ENCODE measurements around the gene MAP4K5.
"Not testable (repeated sequence)": the region's sequence is repeated elsewhere in the genome, so short reads cannot be mapped to it uniquely, and the experiment has no call there.

MAP4K5 gene

DNA sequence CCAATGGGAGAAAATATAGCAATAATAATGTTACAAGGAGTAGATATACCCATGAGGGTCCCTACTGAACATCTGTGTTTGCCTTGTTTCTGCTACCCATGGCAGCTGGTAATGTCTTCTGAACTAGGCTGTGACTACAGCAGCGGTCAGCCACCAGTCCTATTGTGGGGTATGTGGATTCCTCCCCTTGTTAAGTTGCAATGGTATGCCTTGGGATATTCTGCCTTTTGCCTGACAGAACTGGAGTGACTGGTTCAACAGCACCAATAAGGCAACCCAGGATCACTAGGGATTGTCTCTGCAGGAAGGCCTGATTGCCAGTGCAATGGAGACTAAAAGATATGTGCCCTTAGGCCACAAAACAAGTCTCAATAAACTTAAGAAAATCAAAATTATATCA is 17.9 kb upstream of the MAP4K5 start:
- DNase-seq (ENCODE audit: low read depth), result no peak
- H3K27me3 ChIP-seq (replicated peaks; ENCODE audit: control insufficient read depth, insufficient read depth, low read length), result no peaks in the 10 kb centered on the region
- H3K4me1 ChIP-seq (ENCODE audit: control insufficient read depth, insufficient read depth, low read length), result no peaks in the 10 kb centered on the region
- no peaks in the 10 kb centered on the region for H3K9me3 ChIP-seq (ENCODE audit: control insufficient read depth, low read length)
- no peaks in the 10 kb centered on the region for H3K36me3 ChIP-seq (ENCODE audit: control insufficient read depth, insufficient read depth, low read length, severe bottlenecking)
- no peak overlapping the region for H3K9ac ChIP-seq (ENCODE audit: low read length)
- H3K4me3 ChIP-seq (ENCODE audit: low read length), result no peak overlapping the region

- Histone ChIP-seq H3K4me3 (ENCODE audit: low read length) (no peak overlapping the region), H3K4me1 (ENCODE audit: control insufficient read depth, insufficient read depth, low read length) (no peaks in the 10 kb centered on the region), H3K36me3 (ENCODE audit: control insufficient read depth, insufficient read depth, low read length, severe bottlenecking) (no peaks in the 10 kb centered on the region), H3K9ac (ENCODE audit: low read length) (no peak overlapping the region), H3K27me3 (replicated peaks; ENCODE audit: control insufficient read depth, insufficient read depth, low read length) (no peaks in the 10 kb centered on the region), H3K9me3 (ENCODE audit: control insufficient read depth, low read length) (no peaks in the 10 kb centered on the region)
- DNase-seq (ENCODE audit: low read depth), result no peak
These were observed 13.2 kb upstream of the MAP4K5 start for GRCh38 chr14:50545618-50546017.

- H3K9me3 ChIP-seq (ENCODE audit: control insufficient read depth, low read length), result no peaks in the 10 kb centered on the region
- H3K36me3 ChIP-seq (ENCODE audit: control insufficient read depth, insufficient read depth, low read length, severe bottlenecking), result no peaks in the 10 kb centered on the region
- DNase-seq (ENCODE audit: low read depth), result no peak
- no peak overlapping the region for H3K4me3 ChIP-seq (ENCODE audit: low read length)
- no peaks in the 10 kb centered on the region for H3K4me1 ChIP-seq (ENCODE audit: control insufficient read depth, insufficient read depth, low read length)
- no peaks in the 10 kb centered on the region for H3K27me3 ChIP-seq (replicated peaks; ENCODE audit: control insufficient read depth, insufficient read depth, low read length)
- no peak overlapping the region for H3K9ac ChIP-seq (ENCODE audit: low read length)
These were observed 12.5 kb upstream of the MAP4K5 start for GRCh38 chr14:50544911-50545310.

- no peak overlapping the region for H3K9ac ChIP-seq (ENCODE audit: low read length)
- H3K27me3 ChIP-seq (replicated peaks; ENCODE audit: control insufficient read depth, insufficient read depth, low read length), result no peaks in the 10 kb centered on the region
- no peak overlapping the region for H3K4me3 ChIP-seq (ENCODE audit: low read length)
- no peaks in the 10 kb centered on the region for H3K9me3 ChIP-seq (ENCODE audit: control insufficient read depth, low read length)
- DNase-seq (ENCODE audit: low read depth), result peak; percentile 82
- H3K36me3 ChIP-seq (ENCODE audit: control insufficient read depth, insufficient read depth, low read length, severe bottlenecking), result no peaks in the 10 kb centered on the region
- no peaks in the 10 kb centered on the region for H3K4me1 ChIP-seq (ENCODE audit: control insufficient read depth, insufficient read depth, low read length)
These were observed 10.6 kb upstream of the MAP4K5 start for GRCh38 chr14:50542941-50543418.

DNA sequence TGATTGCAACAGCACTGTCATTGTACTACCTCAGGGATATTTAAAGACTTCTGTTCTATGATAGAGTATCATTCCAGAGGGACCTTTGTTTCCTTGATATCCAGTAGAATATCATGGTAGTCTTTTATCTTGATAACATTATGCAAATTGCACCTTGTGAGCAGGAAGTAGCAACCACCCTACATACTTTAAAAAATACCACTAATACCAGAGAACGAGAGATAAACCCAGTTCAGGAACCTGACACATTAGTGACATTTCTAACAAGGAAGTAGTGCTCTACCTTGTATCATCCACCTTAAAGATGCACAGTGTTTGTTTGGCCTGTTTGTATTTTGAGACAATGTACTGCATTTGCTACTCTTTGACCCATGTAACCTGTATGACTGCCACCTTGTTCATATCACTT is 8.8 kb upstream of the MAP4K5 start:
- no peaks in the 10 kb centered on the region for H3K36me3 ChIP-seq (ENCODE audit: control insufficient read depth, insufficient read depth, low read length, severe bottlenecking)
- no peak overlapping the region for H3K9ac ChIP-seq (ENCODE audit: low read length)
- H3K4me1 ChIP-seq (ENCODE audit: control insufficient read depth, insufficient read depth, low read length), result no peaks in the 10 kb centered on the region
- H3K4me3 ChIP-seq (ENCODE audit: low read length), result no peak overlapping the region
- DNase-seq (ENCODE audit: low read depth), result no peak
- no peaks in the 10 kb centered on the region for H3K27me3 ChIP-seq (replicated peaks; ENCODE audit: control insufficient read depth, insufficient read depth, low read length)
- H3K9me3 ChIP-seq (ENCODE audit: control insufficient read depth, low read length), result no peaks in the 10 kb centered on the region

GRCh38 chr14:50539051-50539450 is 6.7 kb upstream of the MAP4K5 start:
- Histone ChIP-seq H3K4me1 (ENCODE audit: control insufficient read depth, insufficient read depth, low read length) (no peaks in the 10 kb centered on the region), H3K9ac (ENCODE audit: low read length) (no peak overlapping the region), H3K36me3 (ENCODE audit: control insufficient read depth, insufficient read depth, low read length, severe bottlenecking) (no peaks in the 10 kb centered on the region), H3K9me3 (ENCODE audit: control insufficient read depth, low read length) (no peaks in the 10 kb centered on the region), H3K4me3 (ENCODE audit: low read length) (no peak overlapping the region), H3K27me3 (replicated peaks; ENCODE audit: control insufficient read depth, insufficient read depth, low read length) (no peaks in the 10 kb centered on the region)
- no peak for DNase-seq (ENCODE audit: low read depth)

GRCh38 chr14:50538034-50538433 is 5.7 kb upstream of the MAP4K5 start:
- H3K36me3 ChIP-seq (ENCODE audit: control insufficient read depth, insufficient read depth, low read length, severe bottlenecking); H3K27me3 ChIP-seq (replicated peaks; ENCODE audit: control insufficient read depth, insufficient read depth, low read length); DNase-seq (ENCODE audit: low read depth); H3K4me3 ChIP-seq (ENCODE audit: low read length); H3K4me1 ChIP-seq (ENCODE audit: control insufficient read depth, insufficient read depth, low read length); H3K9ac ChIP-seq (ENCODE audit: low read length); H3K9me3 ChIP-seq (ENCODE audit: control insufficient read depth, low read length): not testable (repeated sequence)

GRCh38 chr14:50534997-50535396 is 2.6 kb upstream of the MAP4K5 start:
- no peak for DNase-seq (ENCODE audit: low read depth)
- Histone ChIP-seq H3K9ac (ENCODE audit: low read length) (no peak overlapping the region), H3K4me3 (ENCODE audit: low read length) (no peak overlapping the region), H3K9me3 (ENCODE audit: control insufficient read depth, low read length) (no peaks in the 10 kb centered on the region), H3K36me3 (ENCODE audit: control insufficient read depth, insufficient read depth, low read length, severe bottlenecking) (no peaks in the 10 kb centered on the region), H3K4me1 (ENCODE audit: control insufficient read depth, insufficient read depth, low read length) (peaks cover 14% of the 10 kb centered on the region), H3K27me3 (replicated peaks; ENCODE audit: control insufficient read depth, insufficient read depth, low read length) (no peaks in the 10 kb centered on the region)

DNA sequence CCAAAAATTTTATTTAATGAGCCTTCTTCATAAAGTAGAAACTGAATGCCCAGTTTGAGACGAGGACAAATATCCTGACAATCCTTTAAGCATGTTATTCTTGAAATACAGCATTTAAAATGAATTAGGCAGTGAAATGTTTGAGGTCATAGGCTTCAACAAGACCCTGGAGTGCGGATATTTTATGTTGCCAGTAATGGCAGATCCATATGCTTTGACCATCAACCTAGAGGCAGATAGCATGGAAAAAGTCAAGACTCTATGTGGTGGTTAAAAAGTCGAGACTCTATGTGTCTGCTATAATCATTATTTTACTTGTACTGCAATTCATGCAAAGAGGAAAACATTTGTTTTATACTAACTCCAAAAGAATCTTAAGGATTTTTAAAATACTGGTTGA is 2.0 kb upstream of the MAP4K5 start:
- Histone ChIP-seq H3K4me3 (ENCODE audit: low read length) (no peak overlapping the region), H3K9ac (ENCODE audit: low read length) (no peak overlapping the region), H3K36me3 (ENCODE audit: control insufficient read depth, insufficient read depth, low read length, severe bottlenecking) (no peaks in the 10 kb centered on the region), H3K27me3 (replicated peaks; ENCODE audit: control insufficient read depth, insufficient read depth, low read length) (no peaks in the 10 kb centered on the region), H3K4me1 (ENCODE audit: control insufficient read depth, insufficient read depth, low read length) (peaks cover 20% of the 10 kb centered on the region), H3K9me3 (ENCODE audit: control insufficient read depth, low read length) (no peaks in the 10 kb centered on the region)
- no peak for DNase-seq (ENCODE audit: low read depth)

DNA sequence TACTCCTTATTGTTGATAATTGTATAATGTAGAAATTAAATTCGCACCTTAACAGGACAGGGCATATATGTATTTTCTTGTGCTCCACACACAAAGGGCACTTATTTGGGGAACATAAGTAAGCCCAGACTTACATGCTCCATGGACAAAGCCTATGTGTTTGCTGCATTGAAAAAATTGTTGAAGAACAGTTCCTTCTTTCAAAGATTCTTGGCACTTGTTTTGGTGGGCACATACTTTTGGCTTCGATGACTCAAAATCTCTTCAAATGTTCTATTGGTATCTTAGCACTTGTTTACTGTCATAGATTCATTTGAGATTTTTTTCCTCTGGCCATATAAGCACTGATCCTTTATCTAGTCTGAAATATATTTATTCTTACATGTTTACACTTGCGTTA is 1.4 kb upstream of the MAP4K5 start:
- Histone ChIP-seq H3K9me3 (ENCODE audit: control insufficient read depth, low read length) (no peaks in the 10 kb centered on the region), H3K4me1 (ENCODE audit: control insufficient read depth, insufficient read depth, low read length) (peaks cover 26% of the 10 kb centered on the region), H3K4me3 (ENCODE audit: low read length) (no peak overlapping the region), H3K36me3 (ENCODE audit: control insufficient read depth, insufficient read depth, low read length, severe bottlenecking) (no peaks in the 10 kb centered on the region), H3K27me3 (replicated peaks; ENCODE audit: control insufficient read depth, insufficient read depth, low read length) (no peaks in the 10 kb centered on the region), H3K9ac (ENCODE audit: low read length) (no peak overlapping the region)
- DNase-seq (ENCODE audit: low read depth), result no peak

DNA sequence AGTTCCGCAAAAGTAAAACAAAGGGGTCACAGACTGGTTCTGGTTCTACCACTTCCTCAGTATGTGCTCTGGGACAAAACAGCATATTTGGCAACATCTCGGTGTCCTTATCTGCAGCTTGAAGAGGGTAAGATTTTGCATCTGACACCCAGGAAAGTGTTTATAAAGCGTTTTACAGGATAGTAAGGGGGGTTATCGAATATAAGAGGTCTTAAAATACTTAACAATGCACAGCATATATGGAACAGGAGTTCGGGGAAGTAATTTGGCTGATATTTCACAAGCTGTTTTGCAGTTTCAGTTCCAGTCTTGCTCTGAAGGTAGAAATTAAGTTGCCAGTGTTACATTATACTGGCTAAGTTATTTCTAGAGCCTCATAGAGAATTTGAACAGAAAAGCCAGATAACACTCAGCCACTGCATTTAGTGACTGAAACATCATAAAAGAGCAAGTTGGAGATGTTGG is 904 bp upstream of the MAP4K5 start:
- peaks cover 31% of the 10 kb centered on the region for H3K4me1 ChIP-seq (ENCODE audit: control insufficient read depth, insufficient read depth, low read length)
- no peaks in the 10 kb centered on the region for H3K9me3 ChIP-seq (ENCODE audit: control insufficient read depth, low read length)
- DNase-seq (ENCODE audit: low read depth), result no peak
- H3K36me3 ChIP-seq (ENCODE audit: control insufficient read depth, insufficient read depth, low read length, severe bottlenecking), result no peaks in the 10 kb centered on the region
- no peaks in the 10 kb centered on the region for H3K27me3 ChIP-seq (replicated peaks; ENCODE audit: control insufficient read depth, insufficient read depth, low read length)
- H3K4me3 ChIP-seq (ENCODE audit: low read length), result no peak overlapping the region
- peak overlapping the region; percentile 92 for H3K9ac ChIP-seq (ENCODE audit: low read length)
